GM06990 (cell line): ENCODE results near the gene IL1RAPL1.

Source experiments
- DNase-seq: peaks from one replicate; pipeline ENCODE4 v3.0.0-alpha.2; 2011; ENCODE audit not compliant: insufficient read length; ENCODE audit errors: extremely low read depth
- H3K27me3 ChIP-seq: replicated peaks from 2 replicates; pipeline ENCODE4 v1.6.0; 2011; ENCODE audit warnings: low read length; ENCODE audit not compliant: control insufficient read depth, insufficient read depth
- H3K36me3 ChIP-seq: 2 replicates; pipeline ENCODE4 v1.5.1; 2011; ENCODE audit warnings: low read length; ENCODE audit not compliant: control insufficient read depth, insufficient read depth
- H3K4me3 ChIP-seq: replicated peaks from 2 replicates; pipeline ENCODE4 v1.5.1; 2011; ENCODE audit warnings: low read depth, mild to moderate bottlenecking, control low read depth, low read length
- CTCF ChIP-seq: IDR thresholded peaks from 2 replicates; pipeline ENCODE4 v1.5.1; 2011; ENCODE audit warnings: low read length, control low read depth, mild to moderate bottlenecking, inconsistent platforms; ENCODE audit not compliant: insufficient read depth, poor library complexity, severe bottlenecking

Gene IL1RAPL1

GRCh38 chrX:29947225-29947624, 1360.0 kb downstream of the IL1RAPL1 start:
- no peaks in the 10 kb centered on the region for H3K36me3 ChIP-seq
- no peak overlapping the region for H3K4me3 ChIP-seq
- no peak for DNase-seq
- TF ChIP-seq CTCF, result no peak
- H3K27me3 ChIP-seq, result no peaks in the 10 kb centered on the region

- Histone ChIP-seq H3K36me3 (no peaks in the 10 kb centered on the region), H3K4me3 (no peak overlapping the region), H3K27me3 (no peaks in the 10 kb centered on the region)
- no peak for DNase-seq
- TF ChIP-seq CTCF, result no peak
Measured at GRCh38 chrX:29948653-29949052, 1361.4 kb downstream of the IL1RAPL1 start.

- no peak for DNase-seq
- H3K27me3 ChIP-seq, result no peaks in the 10 kb centered on the region
- no peak for TF ChIP-seq CTCF
- H3K4me3 ChIP-seq, result no peak overlapping the region
- no peaks in the 10 kb centered on the region for H3K36me3 ChIP-seq
Measured at GRCh38 chrX:29952016-29952415, 1364.8 kb downstream of the IL1RAPL1 start.

DNA sequence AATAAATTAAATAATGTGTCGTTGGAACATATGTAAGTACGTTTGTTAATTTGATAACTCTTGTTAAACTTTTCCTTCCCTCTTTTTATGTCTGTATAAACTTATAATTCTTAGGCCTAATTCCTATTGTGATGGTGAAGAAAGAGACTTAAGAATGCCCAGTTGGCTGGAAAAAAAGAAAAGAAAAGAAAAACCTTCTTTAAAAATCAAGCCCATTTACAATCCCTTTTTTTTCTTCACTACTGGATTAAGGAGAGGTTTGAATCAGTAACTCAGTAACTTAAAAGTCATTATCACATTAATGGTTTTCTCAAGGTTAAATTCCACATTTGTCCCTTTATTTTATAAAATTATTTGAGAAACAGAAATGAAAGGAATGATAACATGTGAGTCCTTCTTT, 1374.8 kb downstream of the IL1RAPL1 start:
- no peak for DNase-seq
- Histone ChIP-seq H3K27me3 (no peaks in the 10 kb centered on the region), H3K36me3 (no peaks in the 10 kb centered on the region), H3K4me3 (no peak overlapping the region)
- no peak for TF ChIP-seq CTCF

DNA sequence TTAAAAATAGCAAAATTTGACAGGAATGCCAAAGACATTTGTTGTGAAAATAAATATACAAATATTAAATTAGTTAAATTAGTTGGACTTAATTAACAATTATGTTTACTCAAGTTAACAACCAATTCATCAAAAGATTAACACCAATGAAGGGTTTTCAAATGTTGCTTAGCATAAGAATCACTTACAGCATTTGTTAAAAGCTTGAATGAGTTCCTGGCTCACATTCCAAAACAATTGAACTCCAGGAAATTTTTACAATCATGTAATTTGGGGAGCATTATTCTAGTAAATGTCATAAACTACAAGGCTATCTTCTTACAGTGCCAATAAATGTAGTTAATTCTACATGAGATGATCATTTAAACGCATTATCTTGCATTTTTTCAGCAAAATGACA, 1378.4 kb downstream of the IL1RAPL1 start:
- TF ChIP-seq CTCF, result no peak
- Histone ChIP-seq H3K36me3 (no peaks in the 10 kb centered on the region), H3K27me3 (no peaks in the 10 kb centered on the region), H3K4me3 (no peak overlapping the region)
- DNase-seq, result no peak

- Histone ChIP-seq H3K36me3 (no peaks in the 10 kb centered on the region), H3K4me3 (no peak overlapping the region), H3K27me3 (no peaks in the 10 kb centered on the region)
- DNase-seq, result no peak
- TF ChIP-seq CTCF, result no peak
Measured at GRCh38 chrX:29992083-29992482, 1404.8 kb downstream of the IL1RAPL1 start.
